Mesenchymal stem cell (in vitro differentiated cells and primary cell): Measurements from ENCODE around the gene MEIKIN. TPM values are rescaled to one million over a fixed set of nuclear protein-coding genes. Genes with fewer than 3 reads are reported as not detected.

ENCODE experiments used
- DNase-seq: peaks from one replicate; pipeline ENCODE4 v3.0.0-alpha.2; 2013
- H2AFZ ChIP-seq: one replicate; pipeline ENCODE4 v1.6.1; 2013; ENCODE audit warnings: low read depth, mild to moderate bottlenecking, control low read depth, inconsistent platforms, low read length, moderate library complexity
- H2AK5ac ChIP-seq: 2 replicates; pipeline ENCODE4 v1.6.1; 2013; ENCODE audit warnings: low read length, moderate library complexity, mild to moderate bottlenecking, inconsistent platforms; ENCODE audit not compliant: severe bottlenecking
- H2BK120ac ChIP-seq: one replicate; pipeline ENCODE4 v1.6.1; 2013; ENCODE audit warnings: low read depth, mild to moderate bottlenecking, inconsistent platforms, low read length, moderate library complexity
- H2BK12ac ChIP-seq, 2 experiments: one replicate each; pipeline ENCODE4 v1.6.1; 2013; ENCODE audit warnings: inconsistent platforms in 2 of 2, low read length in 2 of 2, mild to moderate bottlenecking in 2 of 2, moderate library complexity in 2 of 2, control low read depth in 1 of 2
- H2BK15ac ChIP-seq: one replicate; pipeline ENCODE4 v1.6.1; 2013; ENCODE audit warnings: mild to moderate bottlenecking, low read depth, inconsistent platforms; ENCODE audit not compliant: poor library complexity, severe bottlenecking
- H2BK5ac ChIP-seq: 2 replicates; pipeline ENCODE4 v1.6.1; 2013; ENCODE audit warnings: low read depth, mild to moderate bottlenecking, low read length, control low read depth, inconsistent platforms; ENCODE audit not compliant: poor library complexity, severe bottlenecking
- H3K14ac ChIP-seq, 2 experiments: one replicate each; pipeline ENCODE4 v1.6.1; 2013; ENCODE audit warnings: inconsistent platforms in 2 of 2, low read length in 2 of 2, control low read depth in 1 of 2, mild to moderate bottlenecking in 1 of 2, moderate library complexity in 1 of 2
- H3K18ac ChIP-seq, 2 experiments: one replicate each; pipeline ENCODE4 v1.6.1; 2013; ENCODE audit warnings: inconsistent platforms in 2 of 2, low read length in 2 of 2, control low read depth in 1 of 2, low read depth in 1 of 2, mild to moderate bottlenecking in 1 of 2
- H3K23ac ChIP-seq, 2 experiments: one replicate each; pipeline ENCODE4 v1.6.1; 2013; ENCODE audit warnings: inconsistent platforms in 2 of 2, low read length in 2 of 2, mild to moderate bottlenecking in 2 of 2, moderate library complexity in 2 of 2, control low read depth in 1 of 2
- H3K27ac ChIP-seq: 2 replicates; pipeline ENCODE4 v1.5.1; 2013; ENCODE audit warnings: mild to moderate bottlenecking, moderate library complexity, low read length, control low read depth, inconsistent platforms; ENCODE audit not compliant: poor library complexity, severe bottlenecking
- H3K27me3 ChIP-seq, 2 experiments: 2 replicates each; pipeline versions ENCODE4 v1.6.1 to v1.7.0; 2013; ENCODE audit warnings: low read length in 2 of 2, mild to moderate bottlenecking in 2 of 2, moderate library complexity in 2 of 2, control low read depth in 1 of 2, inconsistent platforms in 1 of 2; ENCODE audit not compliant: control insufficient read depth in 1 of 2, insufficient read depth in 1 of 2
- H3K36me3 ChIP-seq, 2 experiments: 2 replicates each; pipeline versions ENCODE4 v1.6.1 to v1.7.0; 2013; ENCODE audit warnings: low read length in 2 of 2, control low read depth in 1 of 2, inconsistent platforms in 1 of 2, low read depth in 1 of 2, mild to moderate bottlenecking in 1 of 2; ENCODE audit not compliant: insufficient read depth in 2 of 2, control insufficient read depth in 1 of 2
- H3K4ac ChIP-seq, 2 experiments: one replicate each; pipeline ENCODE4 v1.6.1; 2013; ENCODE audit warnings: inconsistent platforms in 2 of 2, low read length in 2 of 2, mild to moderate bottlenecking in 2 of 2, moderate library complexity in 2 of 2, control low read depth in 1 of 2, low read depth in 1 of 2
- H3K4me1 ChIP-seq: 2 replicates; pipeline ENCODE4 v1.6.1; 2013; ENCODE audit warnings: low read depth, low read length, control low read depth; ENCODE audit not compliant: control insufficient read depth, insufficient read depth
- H3K4me2 ChIP-seq: 2 replicates; pipeline ENCODE4 v1.6.1; 2013; ENCODE audit warnings: low read length, mild to moderate bottlenecking, inconsistent platforms; ENCODE audit not compliant: poor library complexity, severe bottlenecking
- H3K4me3 ChIP-seq, 2 experiments: 2 replicates each; pipeline versions ENCODE4 v1.5.1 to v1.7.0; 2013; ENCODE audit warnings: low read length in 2 of 2, mild to moderate bottlenecking in 2 of 2, control low read depth in 1 of 2, low read depth in 1 of 2; ENCODE audit not compliant: insufficient read depth in 1 of 2
- H3K79me1 ChIP-seq: replicated peaks from 2 replicates; pipeline ENCODE4 v1.6.1; 2013; ENCODE audit warnings: mild to moderate bottlenecking, control low read depth, low read length, inconsistent platforms; ENCODE audit not compliant: poor library complexity, severe bottlenecking
- H3K9ac ChIP-seq: 2 replicates; pipeline ENCODE4 v1.7.0; 2013; ENCODE audit warnings: mild to moderate bottlenecking, low read length, moderate library complexity
- H3K9me3 ChIP-seq: 2 replicates; pipeline ENCODE4 v1.7.0; 2013; ENCODE audit warnings: mild to moderate bottlenecking, low read length; ENCODE audit not compliant: control insufficient read depth
- H4K8ac ChIP-seq: one replicate; pipeline ENCODE4 v1.6.1; 2013; ENCODE audit warnings: inconsistent platforms, mild to moderate bottlenecking, low read length, moderate library complexity
- H4K91ac ChIP-seq: one replicate; pipeline ENCODE4 v1.6.1; 2013; ENCODE audit warnings: mild to moderate bottlenecking, low read length, inconsistent platforms
- WGBS: methylation state at CpG from one replicate; pipeline ENCODE4 v1.1.7; 2013; ENCODE audit warnings: mixed read lengths; 5-methylcytosine and 5-hydroxymethylcytosine counted together
- polyA plus RNA-seq, 2 experiments: library from polyadenylated mRNA; stranded (reverse); fragments of 200-250 nt; gene quantifications; one replicate each; pipeline ENCODE4 v1.2.3, GENCODE V29; 2013

Gene MEIKIN, protein sequence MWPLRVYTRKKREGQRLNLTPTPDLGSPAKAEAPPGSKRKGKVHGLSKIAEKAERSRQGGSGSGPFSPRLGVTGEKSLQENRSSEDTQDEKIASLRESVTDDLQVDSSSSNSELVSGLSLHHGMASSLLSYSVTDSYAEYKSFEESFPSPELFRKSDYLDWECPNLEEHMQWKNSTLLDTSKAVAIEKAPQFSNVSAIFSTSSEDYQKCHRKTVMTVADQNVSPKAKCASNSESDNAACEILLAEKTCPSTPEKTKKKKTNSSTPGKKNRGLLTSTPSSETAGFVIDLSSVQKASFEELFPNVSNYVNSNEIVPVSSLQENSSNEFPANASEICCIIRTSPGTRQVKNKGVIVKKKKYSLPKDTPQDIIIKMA
- not detected for polyA plus RNA-seq (2013, experiment 1 of 2)
- polyA plus RNA-seq (2013, experiment 2 of 2): not detected

- Histone ChIP-seq H3K4ac (no peak within 1 kb of the TSS), H3K79me1 (no peaks in the 10 kb centered on the region), H3K4me2 (no peak within 1 kb of the TSS), H3K4me3 (no peak within 1 kb of the TSS), H2BK15ac (no peak within 1 kb of the TSS), H3K4me1 (no peaks in the 10 kb centered on the region), H2AK5ac (no peak within 1 kb of the TSS), H2BK12ac (no peak within 1 kb of the TSS), H3K14ac (no peak within 1 kb of the TSS), H3K27me3 (peaks cover 0 to 5% of the 10 kb centered on the region in 2 experiments), H2BK5ac (no peak within 1 kb of the TSS), H2AFZ (no peak within 1 kb of the TSS), H3K9me3 (no peaks in the 10 kb centered on the region), H3K36me3 (no peaks in the 10 kb centered on the region), H3K27ac (no peak within 1 kb of the TSS), H4K8ac (no peak within 1 kb of the TSS), H2BK120ac (no peak within 1 kb of the TSS), H3K23ac (no peak within 1 kb of the TSS), H3K18ac (no peak within 1 kb of the TSS), H3K9ac (no peak within 1 kb of the TSS), H4K91ac (peak within 1 kb of the TSS; percentile 15)
- no peak for DNase-seq
- WGBS: 95% methylated on average over 24 of the region's 24 CpGs
Measured at GRCh38 chr5:131945551-131946168, at the start of gene MEIKIN. TSS of gene MEIKIN (minus strand) at chr5:131945663. CDS start at chr5:131945505, 158 bp downstream.

DNA sequence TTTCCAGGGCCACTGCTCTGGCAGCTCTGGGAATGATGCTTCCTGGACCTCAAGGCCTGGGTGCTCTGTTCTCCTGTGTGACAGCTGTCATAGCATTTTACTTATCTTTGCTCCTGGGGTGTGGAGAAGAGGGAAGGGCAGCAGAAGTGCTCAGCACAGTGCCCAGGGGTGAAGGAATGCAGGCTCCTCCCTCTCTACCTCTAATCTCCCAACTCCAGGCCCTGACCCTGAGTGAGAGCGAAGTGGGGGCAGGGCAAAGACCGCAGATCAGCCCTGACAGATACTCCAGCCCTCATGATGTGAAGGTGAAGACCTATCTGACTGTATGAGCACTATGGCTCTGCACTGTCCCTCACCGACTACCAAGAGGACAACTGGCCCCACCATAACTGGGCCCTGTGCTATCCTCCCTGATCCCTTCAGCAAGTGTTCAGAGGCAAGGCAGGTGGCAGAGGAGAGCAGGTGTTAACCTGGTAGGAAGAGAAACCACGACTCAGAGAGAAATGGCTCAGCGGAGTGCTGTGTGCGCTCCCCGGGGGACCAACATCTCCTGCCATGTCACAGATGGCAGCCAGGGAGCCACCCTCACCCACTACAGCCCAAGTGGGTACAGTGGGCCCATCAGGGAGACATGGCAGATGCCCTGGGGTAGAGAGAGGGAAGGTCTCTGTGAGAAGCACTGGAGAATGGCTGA is 49.2 kb upstream of the MEIKIN start:
- Histone ChIP-seq H3K36me3 (no peaks in the 10 kb centered on the region), H2AFZ (no peak overlapping the region), H3K18ac (no peak overlapping the region), H3K9me3 (no peaks in the 10 kb centered on the region), H3K79me1 (no peaks in the 10 kb centered on the region), H2AK5ac (no peak overlapping the region), H4K91ac (peak overlapping the region; percentile 10), H2BK12ac (no peak overlapping the region), H2BK5ac (no peak overlapping the region), H2BK15ac (no peak overlapping the region), H3K4me1 (no peaks in the 10 kb centered on the region), H3K23ac (no peak overlapping the region), H3K14ac (no peak overlapping the region), H3K9ac (no peak overlapping the region), H3K27ac (no peak overlapping the region), H4K8ac (no peak overlapping the region), H3K27me3 (peaks cover 35 to 37% of the 10 kb centered on the region in 2 experiments), H3K4me2 (no peak overlapping the region), H3K4ac (no peak overlapping the region), H3K4me3 (no peak overlapping the region), H2BK120ac (no peak overlapping the region)
- 60% methylated on average over 3 of the region's 7 CpGs for WGBS
- DNase-seq: no peak

DNA sequence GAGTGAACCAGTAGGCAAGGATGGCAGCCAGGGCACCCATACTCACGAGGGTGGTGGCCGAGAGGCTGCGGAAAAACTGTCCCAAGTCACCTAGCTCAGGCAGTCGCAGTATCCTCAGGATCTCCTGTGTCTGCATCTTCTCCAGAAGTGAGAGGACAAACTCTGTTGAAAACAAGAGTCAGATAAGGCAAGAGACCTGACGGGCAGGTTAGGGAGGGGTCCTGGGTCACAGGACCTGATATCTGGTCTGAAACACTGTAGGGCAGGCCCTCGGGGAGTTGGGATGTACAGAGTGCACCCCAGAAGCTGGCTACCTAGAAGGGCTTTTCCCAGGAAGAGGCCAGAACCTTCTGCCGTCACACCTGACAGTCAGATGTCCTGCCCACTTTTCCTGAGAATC is 48.6 kb upstream of the MEIKIN start:
- WGBS: 76% methylated on average over 7 of the region's 7 CpGs
- peaks cover 29 to 33% of the 10 kb centered on the region in 2 experiments for H3K27me3 ChIP-seq
- H2AK5ac ChIP-seq: no peak overlapping the region
- no peak overlapping the region for H3K4me2 ChIP-seq
- H3K14ac ChIP-seq: no peak overlapping the region
- H2BK12ac ChIP-seq: no peak overlapping the region
- H2BK120ac ChIP-seq: no peak overlapping the region
- H3K9ac ChIP-seq: no peak overlapping the region
- H3K4ac ChIP-seq: no peak overlapping the region
- no peak overlapping the region for H3K18ac ChIP-seq
- no peak overlapping the region for H3K23ac ChIP-seq
- no peak overlapping the region for H4K8ac ChIP-seq
- H4K91ac ChIP-seq: peak overlapping the region; percentile 10
- no peaks in the 10 kb centered on the region for H3K4me1 ChIP-seq
- DNase-seq: no peak
- H2BK5ac ChIP-seq: no peak overlapping the region
- no peak overlapping the region for H3K4me3 ChIP-seq
- no peak overlapping the region for H3K27ac ChIP-seq
- no peaks in the 10 kb centered on the region for H3K36me3 ChIP-seq
- H3K79me1 ChIP-seq: no peaks in the 10 kb centered on the region
- H2BK15ac ChIP-seq: no peak overlapping the region
- no peaks in the 10 kb centered on the region for H3K9me3 ChIP-seq
- no peak overlapping the region for H2AFZ ChIP-seq

GRCh38 chr5:131993676-131994075 is 48.2 kb upstream of the MEIKIN start:
- H3K9ac ChIP-seq: no peak overlapping the region
- no peak overlapping the region for H2AK5ac ChIP-seq
- no peak overlapping the region for H3K4ac ChIP-seq
- no peak overlapping the region for H2BK120ac ChIP-seq
- no peak for DNase-seq
- H4K91ac ChIP-seq: no peak overlapping the region
- H2BK15ac ChIP-seq: no peak overlapping the region
- no peak overlapping the region for H2BK5ac ChIP-seq
- H3K27me3 ChIP-seq: peaks cover 29 to 33% of the 10 kb centered on the region in 2 experiments
- no peaks in the 10 kb centered on the region for H3K9me3 ChIP-seq
- no peak overlapping the region for H3K14ac ChIP-seq
- no peak overlapping the region for H4K8ac ChIP-seq
- no peaks in the 10 kb centered on the region for H3K79me1 ChIP-seq
- no peaks in the 10 kb centered on the region for H3K4me1 ChIP-seq
- WGBS: 91% methylated on average over 4 of the region's 4 CpGs
- H3K27ac ChIP-seq: no peak overlapping the region
- no peak overlapping the region for H3K18ac ChIP-seq
- no peak overlapping the region for H3K23ac ChIP-seq
- no peak overlapping the region for H2BK12ac ChIP-seq
- H2AFZ ChIP-seq: no peak overlapping the region
- H3K4me2 ChIP-seq: no peak overlapping the region
- H3K4me3 ChIP-seq: no peak overlapping the region
- H3K36me3 ChIP-seq: no peaks in the 10 kb centered on the region
